ENCODE results near the gene CRCP.

GRCh38 chr7:66110856-66111255 lies 3.8 kb upstream of the CRCP start:
- TF ChIP-seq CTCF (IDR thresholded peaks at IDR 0.05) (no peak), POLR2A (IDR thresholded peaks at IDR 0.05) (no peak)
